B cell (primary cell): Measurements from ENCODE around the gene HSDL2. TPM values are rescaled to one million over a fixed set of nuclear protein-coding genes. Genes with fewer than 3 reads are reported as not detected.

Source experiments
- ATAC-seq: fragments of 200-7000 bp; cut with Tn5 transposase; one replicate; pipeline ENCODE4 v1.10.0; 2021; ENCODE audit warnings: low read depth, mild to moderate bottlenecking, moderate number of reproducible peaks, moderate library complexity
- CTCF ChIA-PET: fragments of 350-600 bp; sonication (Branson Sonifier 250); formaldehyde crosslinking; loops from one replicate; lab custom pipeline; 2021; ENCODE audit warnings: antibody characterized with exemption, inconsistent platforms; lab: Charles Lee
- POLR2A ChIA-PET: fragments of 350-600 bp; sonication (Branson Sonifier 250); formaldehyde crosslinking; loops from one replicate; lab custom pipeline; 2021; ENCODE audit warnings: antibody characterized with exemption; lab: Charles Lee
- DNase-seq: peaks from one replicate; pipeline ENCODE4 v3.0.0; 2013
- H2AFZ ChIP-seq: 2 replicates; pipeline ENCODE4 v1.6.1; 2012; ENCODE audit warnings: mild to moderate bottlenecking, low read depth, low read length; ENCODE audit not compliant: insufficient read depth, poor library complexity, severe bottlenecking
- H3K27ac ChIP-seq, 2 donors: 1 replicate in 1 of 2; 2 replicates in 1 of 2; pipeline ENCODE4 v1.5.1; 2012 to 2013; ENCODE audit warnings: low read length in 2 of 2, mild to moderate bottlenecking in 2 of 2, moderate library complexity in 1 of 2
- H3K27me3 ChIP-seq, 4 experiments: fragments of 200-600 bp in 1 of 4; sonication (generic) in 1 of 4; replicated peaks in 1 of 4; 1 replicate in 2 of 4; 2 replicates in 2 of 4; pipeline versions ENCODE4 v1.6.1 to v1.7.0; 2013 to 2016; ENCODE audit warnings: low read length in 3 of 4, mild to moderate bottlenecking in 2 of 4, mixed read lengths in 1 of 4, moderate library complexity in 1 of 4; ENCODE audit not compliant: insufficient read depth in 4 of 4, control insufficient read depth in 3 of 4; ENCODE audit errors: control extremely low read depth in 1 of 4
- H3K36me3 ChIP-seq, 2 experiments: replicated peaks in 1 of 2; 1 replicate in 1 of 2; 2 replicates in 1 of 2; pipeline versions ENCODE4 v1.6.1 to v1.7.1; 2013; ENCODE audit warnings: low read length in 1 of 2; ENCODE audit not compliant: insufficient read depth in 2 of 2, control insufficient read depth in 1 of 2; ENCODE audit errors: control extremely low read depth in 1 of 2, extremely low read depth in 1 of 2
- H3K4me1 ChIP-seq, 2 donors: fragments of 200-600 bp in 1 of 2; sonication (generic) in 1 of 2; 1 replicate in 1 of 2; 2 replicates in 1 of 2; pipeline versions ENCODE4 v1.5.1 to v1.6.1; 2013 to 2017; ENCODE audit warnings: low read length in 2 of 2; ENCODE audit not compliant: control insufficient read depth in 2 of 2, insufficient read depth in 2 of 2
- H3K4me2 ChIP-seq: replicated peaks from 2 replicates; pipeline ENCODE3; 2012; ENCODE audit warnings: mild to moderate bottlenecking, low read depth, low read length; ENCODE audit not compliant: poor library complexity, severe bottlenecking
- H3K4me3 ChIP-seq, 5 experiments: fragments of 200-600 bp in 1 of 5; sonication (generic) in 1 of 5; 1 replicate in 3 of 5; 2 replicates in 2 of 5; pipeline versions ENCODE4 v1.5.1 to v1.7.0; 2011 to 2016; ENCODE audit warnings: low read length in 4 of 5, mild to moderate bottlenecking in 4 of 5, low read depth in 2 of 5, control low read depth in 1 of 5, moderate library complexity in 1 of 5; ENCODE audit not compliant: insufficient read depth in 1 of 5; ENCODE audit errors: control extremely low read depth in 1 of 5, extremely low read depth in 1 of 5
- H3K79me2 ChIP-seq: fragments of 200-600 bp; sonication (generic); one replicate; pipeline ENCODE4 v1.6.0; 2016; ENCODE audit warnings: low read length; ENCODE audit not compliant: control insufficient read depth, insufficient read depth
- H3K9ac ChIP-seq: fragments of 200-600 bp; sonication (generic); 2 replicates; pipeline ENCODE4 v1.6.1; 2017; ENCODE audit warnings: mild to moderate bottlenecking, low read length, moderate library complexity
- H3K9me3 ChIP-seq, 3 donors: one replicate each; pipeline versions ENCODE4 v1.6.1 to v1.7.1; 2013; ENCODE audit warnings: low read length in 2 of 3; ENCODE audit not compliant: control insufficient read depth in 2 of 3, insufficient read depth in 1 of 3; ENCODE audit errors: control extremely low read depth in 1 of 3
- H4K20me1 ChIP-seq: 2 replicates; pipeline ENCODE4 v1.6.0; 2012; ENCODE audit warnings: mild to moderate bottlenecking, low read length; ENCODE audit not compliant: insufficient read depth, control insufficient read depth, poor library complexity, severe bottlenecking
- H3K27ac Mint-ChIP-seq: one replicate; pipeline ENCODE4 v1.8.0; 2021; ENCODE audit warnings: mixed read lengths
- H3K27me3 Mint-ChIP-seq: one replicate; pipeline ENCODE4 v1.8.0; 2021; ENCODE audit warnings: mixed read lengths
- H3K4me1 Mint-ChIP-seq: one replicate; pipeline ENCODE4 v1.8.0; 2021; ENCODE audit warnings: mixed read lengths
- H3K4me3 Mint-ChIP-seq: one replicate; pipeline ENCODE4 v1.8.0; 2021; ENCODE audit warnings: mixed read lengths
- H3K9me3 Mint-ChIP-seq: one replicate; pipeline ENCODE4 v1.8.0; 2022; ENCODE audit warnings: mixed read lengths; ENCODE audit not compliant: insufficient read depth
- EZH2 ChIP-seq: IDR thresholded peaks from 2 replicates; pipeline ENCODE4 v1.6.1; 2012; ENCODE audit warnings: borderline replicate concordance, low read depth, mild to moderate bottlenecking, moderate library complexity, low read length; ENCODE audit not compliant: insufficient read depth, poor library complexity, severe bottlenecking
- WGBS: methylation state at CpG from one replicate; pipeline ENCODE4 v1.1.5; 2013; ENCODE audit warnings: missing lambda C conversion rate; ENCODE audit not compliant: insufficient coverage; 5-methylcytosine and 5-hydroxymethylcytosine counted together
- intact Hi-C: fragments of 100-400 bp; cut with micrococcal nuclease; formaldehyde crosslinking; loops from one replicate; pipeline ENCODE4 v1.10.0; 2022
- polyA plus RNA-seq: library from polyadenylated mRNA; depleted of rRNA; stranded (reverse); fragments of >200 nt; gene quantifications from 2 replicates; pipeline ENCODE4 v1.2.3, GENCODE V29; 2012
- total RNA-seq, 2 donors: library from RNA; stranded (reverse); fragments of 120-200 nt in 1 of 2; gene quantifications; 1 replicate in 1 of 2; 2 replicates in 1 of 2; pipeline versions ENCODE4 v1.2.3 to v1.2.4, GENCODE V29; 2013 to 2022
- TF ChIP-seq, protein P1 (sequence below): fragments of 200-600 bp; IDR thresholded peaks from one replicate; pipeline ENCODE4 v1.8.0; 2022; ENCODE audit warnings: antibody characterized with exemption, mild to moderate bottlenecking

HSDL2 gene
- total and polyA plus RNA-seq, 2 donors (not counting 1 experiment from before 2014, with no cell fraction given): 5.8 to 11.7 TPM

DNA sequence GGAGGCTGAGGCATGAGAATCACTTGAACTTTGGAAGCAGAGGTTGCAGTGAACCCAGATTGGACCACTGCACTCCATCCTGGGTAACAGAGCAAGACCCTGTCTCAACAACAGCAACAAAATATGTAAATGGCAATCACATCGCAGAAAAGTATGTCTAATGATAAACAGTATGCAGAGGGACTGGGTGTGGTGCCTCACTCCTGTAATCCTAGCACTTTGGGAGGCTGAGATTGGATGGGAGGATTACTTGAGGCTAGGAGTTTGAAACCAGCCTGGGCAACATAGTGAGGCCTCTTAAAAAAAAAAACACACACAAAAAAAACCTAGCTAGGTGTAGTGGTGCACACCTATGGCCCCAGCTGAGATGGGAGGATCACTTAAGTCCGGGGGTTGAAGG, 40.3 kb downstream of the HSDL2 start:
- no peak overlapping the region for H2AFZ ChIP-seq
- no peaks in the 10 kb centered on the region for H3K27me3 Mint-ChIP-seq
- CTCF ChIA-PET: no interaction called here
- H3K4me1 ChIP-seq: no peaks in the 10 kb centered on the region
- H3K9me3 ChIP-seq: no peaks in the 10 kb centered on the region
- TF ChIP-seq, protein P1, sequence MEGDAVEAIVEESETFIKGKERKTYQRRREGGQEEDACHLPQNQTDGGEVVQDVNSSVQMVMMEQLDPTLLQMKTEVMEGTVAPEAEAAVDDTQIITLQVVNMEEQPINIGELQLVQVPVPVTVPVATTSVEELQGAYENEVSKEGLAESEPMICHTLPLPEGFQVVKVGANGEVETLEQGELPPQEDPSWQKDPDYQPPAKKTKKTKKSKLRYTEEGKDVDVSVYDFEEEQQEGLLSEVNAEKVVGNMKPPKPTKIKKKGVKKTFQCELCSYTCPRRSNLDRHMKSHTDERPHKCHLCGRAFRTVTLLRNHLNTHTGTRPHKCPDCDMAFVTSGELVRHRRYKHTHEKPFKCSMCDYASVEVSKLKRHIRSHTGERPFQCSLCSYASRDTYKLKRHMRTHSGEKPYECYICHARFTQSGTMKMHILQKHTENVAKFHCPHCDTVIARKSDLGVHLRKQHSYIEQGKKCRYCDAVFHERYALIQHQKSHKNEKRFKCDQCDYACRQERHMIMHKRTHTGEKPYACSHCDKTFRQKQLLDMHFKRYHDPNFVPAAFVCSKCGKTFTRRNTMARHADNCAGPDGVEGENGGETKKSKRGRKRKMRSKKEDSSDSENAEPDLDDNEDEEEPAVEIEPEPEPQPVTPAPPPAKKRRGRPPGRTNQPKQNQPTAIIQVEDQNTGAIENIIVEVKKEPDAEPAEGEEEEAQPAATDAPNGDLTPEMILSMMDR: no peak
- TF ChIP-seq EZH2: no peak
- intact Hi-C loops: no loop called here
- H3K4me3 ChIP-seq: no peak overlapping the region
- H3K4me3 Mint-ChIP-seq: no peak overlapping the region
- no peak for DNase-seq
- H3K79me2 ChIP-seq: no peaks in the 10 kb centered on the region
- no peak overlapping the region for H3K27ac Mint-ChIP-seq
- WGBS: 100% methylated on average over 1 of the region's 2 CpGs
- H3K36me3 ChIP-seq: peaks cover 0 to 5% of the 10 kb centered on the region in 2 experiments
- no peaks in the 10 kb centered on the region for H4K20me1 ChIP-seq
- no peak overlapping the region for H3K9ac ChIP-seq
- H3K9me3 Mint-ChIP-seq: no peaks in the 10 kb centered on the region
- no peak overlapping the region for H3K4me2 ChIP-seq
- H3K27me3 ChIP-seq: no peaks in the 10 kb centered on the region
- no peak overlapping the region for H3K27ac ChIP-seq
- POLR2A ChIA-PET: no interaction called here
- ATAC-seq: no peak
- H3K4me1 Mint-ChIP-seq: no peaks in the 10 kb centered on the region

DNA sequence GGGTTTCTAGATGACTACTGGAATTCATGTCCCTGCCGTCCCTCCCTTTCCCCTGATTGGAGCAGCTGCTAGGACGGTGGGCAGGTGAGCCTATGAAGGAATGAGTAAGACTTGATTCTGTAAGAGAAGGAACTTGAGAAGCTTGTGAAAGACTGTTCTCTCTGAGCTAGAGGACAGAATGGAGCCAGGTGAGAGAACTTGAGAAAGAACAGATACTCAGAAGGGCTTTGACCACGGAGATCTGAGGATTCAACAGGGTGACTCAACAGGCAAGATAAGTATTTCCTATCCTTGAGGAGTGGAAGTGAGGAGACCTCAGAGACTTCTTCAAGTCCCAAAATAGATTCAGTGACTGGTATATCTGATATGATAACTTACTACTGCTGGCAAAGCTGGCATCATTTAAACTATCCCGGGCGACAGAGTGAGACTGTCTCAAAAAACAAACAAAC, 41.9 kb downstream of the HSDL2 start:
- no peak for ATAC-seq
- Histone ChIP-seq H3K4me1 (no peaks in the 10 kb centered on the region), H3K9ac (no peak overlapping the region), H2AFZ (no peak overlapping the region), H3K4me2 (no peak overlapping the region), H3K27ac (no peak overlapping the region), H4K20me1 (no peaks in the 10 kb centered on the region), H3K36me3 (peaks cover 0 to 5% of the 10 kb centered on the region in 2 experiments), H3K4me3 (no peak overlapping the region), H3K79me2 (no peaks in the 10 kb centered on the region), H3K9me3 (no peaks in the 10 kb centered on the region), H3K27me3 (no peaks in the 10 kb centered on the region)
- 90% methylated on average over 1 of the region's 5 CpGs for WGBS
- H3K27me3 Mint-ChIP-seq: no peaks in the 10 kb centered on the region
- POLR2A ChIA-PET: no interaction called here
- TF ChIP-seq EZH2: no peak
- TF ChIP-seq, protein P1: no peak
- H3K4me3 Mint-ChIP-seq: no peak overlapping the region
- no peaks in the 10 kb centered on the region for H3K4me1 Mint-ChIP-seq
- intact Hi-C loops: no loop called here
- no peaks in the 10 kb centered on the region for H3K9me3 Mint-ChIP-seq
- CTCF ChIA-PET: no interaction called here
- no peak overlapping the region for H3K27ac Mint-ChIP-seq
- no peak for DNase-seq
